HG03135 (cell line): ENCODE results near the gene EPHB4.

Experiments
- ATAC-seq: cut with Tn5 transposase; IDR thresholded peaks from one replicate; pipeline ENCODE4 v1.9.1; 2021; ENCODE audit warnings: mild to moderate bottlenecking, moderate library complexity; ENCODE audit not compliant: unreplicated experiment

EPHB4 gene

GRCh38 chr7:100827330-100828226, at the start of gene EPHB4:
Gene EPHB4, minus strand, starts transcription at chr7:100827523. Its CDS starts 493 bp downstream, at chr7:100827030.
- ATAC-seq: no peak

- ATAC-seq: peak; percentile 28
Measured at GRCh38 chr7:100875356-100875751, 48.0 kb upstream of the EPHB4 start.

GRCh38 chr7:100874577-100875355, 47.4 kb upstream of the EPHB4 start, which contains the start of gene SRRT:
Gene SRRT, plus strand, starts transcription at chr7:100875103. Its CDS starts 488 bp downstream, at chr7:100875591.
- ATAC-seq: peak; percentile 84

GRCh38 chr7:100874300-100874576, 46.9 kb upstream of the EPHB4 start:
- ATAC-seq: no peak

GRCh38 chr7:100873599-100874299, 46.4 kb upstream of the EPHB4 start:
- ATAC-seq: no peak

- ATAC-seq: no peak
Measured at GRCh38 chr7:100867776-100868485, 40.6 kb upstream of the EPHB4 start.

GRCh38 chr7:100867040-100867775, 39.9 kb upstream of the EPHB4 start, which contains the start of gene TRIP6:
Gene TRIP6, plus strand, starts transcription at chr7:100867387. Its CDS starts 111 bp downstream, at chr7:100867498.
- no peak for ATAC-seq

GRCh38 chr7:100866729-100867039, 39.4 kb upstream of the EPHB4 start:
- no peak for ATAC-seq

GRCh38 chr7:100865938-100866728, 38.8 kb upstream of the EPHB4 start:
- ATAC-seq: no peak

GRCh38 chr7:100865372-100865911, 38.1 kb upstream of the EPHB4 start:
- no peak for ATAC-seq

- no peak for ATAC-seq
Measured at GRCh38 chr7:100864263-100864845, 37.0 kb upstream of the EPHB4 start.

- no peak for ATAC-seq
Measured at GRCh38 chr7:100863406-100863950, 36.2 kb upstream of the EPHB4 start.

GRCh38 chr7:100861616-100861985, 34.3 kb upstream of the EPHB4 start:
- no peak for ATAC-seq

- no peak for ATAC-seq
Measured at GRCh38 chr7:100860702-100861615, 33.6 kb upstream of the EPHB4 start.

- ATAC-seq: no peak
Measured at GRCh38 chr7:100859856-100860255, 32.5 kb upstream of the EPHB4 start.

GRCh38 chr7:100856871-100857282, 29.6 kb upstream of the EPHB4 start:
- no peak for ATAC-seq

GRCh38 chr7:100855515-100855914, 28.2 kb upstream of the EPHB4 start:
- ATAC-seq: no peak
